Measurements from ENCODE around the gene ANKLE2.

ANKLE2 gene

DNA sequence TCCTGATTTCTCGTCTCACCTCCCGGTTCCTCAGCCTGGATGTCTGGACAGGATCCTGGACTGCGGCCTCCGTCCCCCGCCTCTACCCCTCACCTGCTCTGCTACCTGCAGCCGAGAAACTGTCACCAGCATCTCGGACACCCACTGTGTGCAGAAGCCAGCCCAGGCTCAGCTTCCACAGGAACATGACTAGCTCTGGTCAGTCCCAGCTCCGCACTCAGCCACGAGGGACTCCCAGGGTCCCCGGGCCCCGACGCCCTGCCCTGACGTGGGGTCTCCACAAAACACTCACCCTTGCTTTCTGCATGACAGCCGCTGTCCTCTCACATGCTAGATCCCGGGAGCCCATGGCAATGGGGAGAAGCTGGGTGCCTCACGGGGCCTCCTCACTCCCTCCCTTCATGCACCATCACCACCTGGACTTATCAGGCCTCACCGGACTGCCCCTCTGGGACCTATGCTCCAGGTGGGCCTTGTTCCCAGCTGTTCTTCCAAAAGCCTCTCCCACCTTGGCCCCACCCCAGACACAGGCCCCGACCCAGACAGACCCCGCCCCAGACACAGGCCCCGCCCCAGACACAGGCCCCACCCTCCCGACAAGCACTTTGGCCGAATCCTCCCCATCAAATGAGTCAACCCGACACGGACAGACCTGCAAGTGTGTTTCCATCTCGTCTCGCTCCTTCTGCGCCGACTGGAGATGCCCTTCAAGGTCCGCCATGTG is 26.9 kb upstream of the ANKLE2 start:
- no peak for DNase-seq (ENCODE audit: low read depth)
- H3K4me3 ChIP-seq (ENCODE audit: low read depth, low read length): no peak overlapping the region
- TF ChIP-seq, protein P1, sequence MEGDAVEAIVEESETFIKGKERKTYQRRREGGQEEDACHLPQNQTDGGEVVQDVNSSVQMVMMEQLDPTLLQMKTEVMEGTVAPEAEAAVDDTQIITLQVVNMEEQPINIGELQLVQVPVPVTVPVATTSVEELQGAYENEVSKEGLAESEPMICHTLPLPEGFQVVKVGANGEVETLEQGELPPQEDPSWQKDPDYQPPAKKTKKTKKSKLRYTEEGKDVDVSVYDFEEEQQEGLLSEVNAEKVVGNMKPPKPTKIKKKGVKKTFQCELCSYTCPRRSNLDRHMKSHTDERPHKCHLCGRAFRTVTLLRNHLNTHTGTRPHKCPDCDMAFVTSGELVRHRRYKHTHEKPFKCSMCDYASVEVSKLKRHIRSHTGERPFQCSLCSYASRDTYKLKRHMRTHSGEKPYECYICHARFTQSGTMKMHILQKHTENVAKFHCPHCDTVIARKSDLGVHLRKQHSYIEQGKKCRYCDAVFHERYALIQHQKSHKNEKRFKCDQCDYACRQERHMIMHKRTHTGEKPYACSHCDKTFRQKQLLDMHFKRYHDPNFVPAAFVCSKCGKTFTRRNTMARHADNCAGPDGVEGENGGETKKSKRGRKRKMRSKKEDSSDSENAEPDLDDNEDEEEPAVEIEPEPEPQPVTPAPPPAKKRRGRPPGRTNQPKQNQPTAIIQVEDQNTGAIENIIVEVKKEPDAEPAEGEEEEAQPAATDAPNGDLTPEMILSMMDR (conservative IDR thresholded peaks at IDR 0.05; ENCODE audit: low read depth, low read length): no peak

DNA sequence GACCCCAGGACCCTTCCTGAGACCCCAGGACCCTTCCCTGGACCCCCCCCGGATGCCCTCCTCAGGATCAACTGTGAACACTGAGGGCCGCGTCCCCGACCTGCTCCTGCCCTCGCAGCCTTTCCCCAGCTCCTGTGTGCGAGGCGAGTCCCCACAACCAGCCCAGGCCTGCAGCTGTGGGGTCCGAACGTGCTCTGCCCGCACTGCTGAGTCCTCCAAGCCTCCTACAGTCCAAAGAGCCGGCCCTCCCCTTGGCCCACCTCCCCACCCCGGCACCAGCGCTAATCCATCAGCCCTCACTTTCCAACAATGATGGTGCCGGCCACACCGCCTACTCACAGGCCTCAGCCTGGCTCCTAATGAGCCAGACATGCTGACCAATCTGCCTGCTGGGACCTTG is 26.2 kb upstream of the ANKLE2 start:
- TF ChIP-seq, protein P1 (conservative IDR thresholded peaks at IDR 0.05; ENCODE audit: low read depth, low read length): no peak
- H3K4me3 ChIP-seq (ENCODE audit: low read depth, low read length): no peak overlapping the region
- DNase-seq (ENCODE audit: low read depth): no peak

DNA sequence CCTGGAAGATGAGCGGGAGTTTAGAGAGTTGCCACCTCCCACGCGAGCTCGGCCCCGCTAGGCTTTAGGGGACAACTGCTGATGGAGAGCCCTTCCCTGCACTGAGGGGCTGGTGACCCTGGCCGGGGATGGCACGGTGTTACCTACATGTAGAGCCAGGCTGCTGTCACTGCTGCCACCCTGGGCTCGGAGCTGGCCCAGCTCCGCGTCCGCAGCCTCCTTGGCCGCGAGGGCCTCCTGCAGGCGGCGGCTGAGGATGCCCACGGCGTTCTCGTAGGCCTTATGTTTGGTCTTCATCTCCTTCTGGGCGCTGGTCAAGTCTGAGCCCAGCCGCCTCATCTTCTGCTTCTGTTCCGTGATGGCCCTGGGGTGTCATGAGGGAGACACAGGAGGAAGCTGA is 24.6 kb upstream of the ANKLE2 start:
- H3K4me3 ChIP-seq (ENCODE audit: low read depth, low read length): no peak overlapping the region
- TF ChIP-seq, protein P1 (conservative IDR thresholded peaks at IDR 0.05; ENCODE audit: low read depth, low read length): no peak
- no peak for DNase-seq (ENCODE audit: low read depth)

DNA sequence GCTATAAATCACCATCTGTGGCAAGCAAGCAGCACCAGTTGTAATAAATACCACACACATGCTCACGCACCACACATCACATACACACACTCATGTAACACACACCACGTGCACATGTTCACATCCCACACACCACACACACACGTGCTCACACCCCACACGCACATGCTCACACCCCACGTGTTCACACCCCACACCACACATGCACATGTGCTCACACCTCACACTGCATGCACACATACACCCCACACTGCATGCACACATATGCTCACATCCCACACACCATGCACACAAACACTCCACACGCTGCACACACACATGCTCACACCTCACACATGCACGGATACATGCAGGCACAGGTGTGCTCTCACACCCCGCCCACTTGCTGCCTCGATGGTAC is 22.9 kb upstream of the ANKLE2 start:
- no peak for DNase-seq (ENCODE audit: low read depth)
- no peak overlapping the region for H3K4me3 ChIP-seq (ENCODE audit: low read depth, low read length)
- TF ChIP-seq, protein P1 (conservative IDR thresholded peaks at IDR 0.05; ENCODE audit: low read depth, low read length): no peak

DNA sequence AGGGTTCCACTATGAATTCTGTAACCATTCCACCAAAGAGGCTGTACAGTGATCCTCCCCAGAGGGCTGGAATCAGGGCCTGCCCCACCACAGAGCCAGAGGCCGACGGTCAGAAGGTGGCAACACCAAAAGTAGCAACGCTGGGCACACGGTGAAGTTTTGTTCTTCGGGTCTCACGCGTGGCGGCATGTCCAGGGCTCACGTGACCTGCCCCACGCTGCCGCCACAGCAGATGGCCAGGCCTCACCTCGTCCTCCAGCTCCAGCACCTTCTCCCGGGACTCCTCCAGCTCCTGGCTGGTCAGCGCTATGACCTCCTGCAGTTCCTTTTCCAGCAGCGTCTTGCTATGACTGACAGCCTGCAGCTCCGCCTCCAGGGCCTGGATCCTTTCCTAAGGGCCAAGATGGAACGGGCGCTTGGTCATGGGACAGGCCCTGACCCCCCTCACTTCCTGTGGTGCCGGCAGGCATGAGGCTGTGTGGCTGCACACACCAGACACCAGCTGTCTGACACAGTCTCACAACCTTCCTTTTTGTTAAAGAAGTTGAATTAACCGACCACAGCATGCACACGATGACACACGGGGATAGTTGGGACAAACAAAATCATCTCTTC is 22.4 kb upstream of the ANKLE2 start:
- no peak overlapping the region for H3K4me3 ChIP-seq (ENCODE audit: low read depth, low read length)
- no peak for DNase-seq (ENCODE audit: low read depth)
- TF ChIP-seq, protein P1 (conservative IDR thresholded peaks at IDR 0.05; ENCODE audit: low read depth, low read length): no peak

DNA sequence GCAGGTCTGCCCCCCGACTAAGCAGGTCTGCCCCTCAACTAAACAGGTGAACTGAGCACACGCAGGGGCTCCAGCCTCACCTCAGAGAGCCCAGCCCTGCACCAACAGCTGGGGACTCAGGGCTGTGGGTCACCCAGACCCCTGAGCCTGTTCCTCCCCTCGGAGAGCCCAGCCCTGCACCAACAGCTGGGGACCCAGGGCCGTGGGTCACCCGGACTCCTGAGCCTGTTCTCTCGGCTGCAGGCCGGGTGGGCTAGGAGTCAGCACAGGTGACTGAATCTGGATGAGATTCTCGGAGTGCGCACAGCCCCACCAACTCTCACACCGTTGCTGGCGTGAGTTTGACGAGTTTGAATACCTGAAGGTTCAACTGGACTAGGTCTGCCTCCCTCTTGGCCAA is 20.3 kb upstream of the ANKLE2 start:
- no peak overlapping the region for H3K4me3 ChIP-seq (ENCODE audit: low read depth, low read length)
- TF ChIP-seq, protein P1 (conservative IDR thresholded peaks at IDR 0.05; ENCODE audit: low read depth, low read length): no peak
- no peak for DNase-seq (ENCODE audit: low read depth)
